Glutamatergic neuron (in vitro differentiated cells): ENCODE data around the gene HYDIN. TPM values are rescaled to one million over a fixed set of nuclear protein-coding genes. Genes with fewer than 3 reads are reported as not detected.

Source experiments
- DNase-seq: peaks from one replicate; pipeline ENCODE4 v3.0.0; 2022
- H3K27ac Mint-ChIP-seq: one replicate; pipeline ENCODE4 v1.8.0; 2020; ENCODE audit warnings: mild to moderate bottlenecking, mixed read lengths, inconsistent platforms; ENCODE audit not compliant: unreplicated experiment
- H3K27me3 Mint-ChIP-seq: one replicate; pipeline ENCODE4 v1.8.0; 2020; ENCODE audit warnings: mild to moderate bottlenecking, moderate library complexity, mixed read lengths, inconsistent platforms; ENCODE audit not compliant: unreplicated experiment
- H3K36me3 Mint-ChIP-seq: one replicate; pipeline ENCODE4 v1.8.0; 2020; ENCODE audit warnings: mild to moderate bottlenecking, mixed read lengths, inconsistent platforms; ENCODE audit not compliant: unreplicated experiment
- H3K4me1 Mint-ChIP-seq: one replicate; pipeline ENCODE4 v1.8.0; 2020; ENCODE audit warnings: mild to moderate bottlenecking, low read depth, mixed read lengths, inconsistent platforms; ENCODE audit not compliant: unreplicated experiment
- H3K4me3 Mint-ChIP-seq: one replicate; pipeline ENCODE4 v1.8.0; 2020; ENCODE audit warnings: mild to moderate bottlenecking, mixed read lengths, inconsistent platforms; ENCODE audit not compliant: unreplicated experiment
- H3K9me3 Mint-ChIP-seq: one replicate; pipeline ENCODE4 v1.8.0; 2020; ENCODE audit warnings: mild to moderate bottlenecking, moderate library complexity, mixed read lengths, inconsistent platforms; ENCODE audit not compliant: unreplicated experiment
- CTCF ChIP-seq: fragments of 200-600 bp; sonication (generic); IDR thresholded peaks from one replicate; pipeline ENCODE4 v1.5.0; 2021; ENCODE audit not compliant: partially characterized antibody, unreplicated experiment
- total RNA-seq: library from RNA; stranded (reverse); fragmentation: NEBNext Ultra II Directional; extraction: Animal tissue kit (Norgen Biotek cat#: 25700); gene quantifications from one replicate; pipeline ENCODE4 v1.2.1, GENCODE V29; 2021; ENCODE audit not compliant: unreplicated experiment

HYDIN gene
- total RNA-seq, 1 donor from 2014 or later, result 7.0 TPM

- H3K4me3 Mint-ChIP-seq, result no peak overlapping the region
- no peaks in the 10 kb centered on the region for H3K36me3 Mint-ChIP-seq
- H3K27me3 Mint-ChIP-seq, result peaks cover 6% of the 10 kb centered on the region
- H3K4me1 Mint-ChIP-seq, result peaks cover 3% of the 10 kb centered on the region
- no peak overlapping the region for H3K27ac Mint-ChIP-seq
- no peak for DNase-seq
- H3K9me3 Mint-ChIP-seq, result peaks cover 1% of the 10 kb centered on the region
- TF ChIP-seq CTCF, result no peak
Measured at GRCh38 chr16:70803319-70803718, 427.2 kb downstream of the HYDIN start.

GRCh38 chr16:70801611-70802010, 428.9 kb downstream of the HYDIN start:
- H3K4me3 Mint-ChIP-seq, result peak overlapping the region; percentile 89
- peaks cover 3% of the 10 kb centered on the region for H3K4me1 Mint-ChIP-seq
- no peak for DNase-seq
- H3K9me3 Mint-ChIP-seq, result peaks cover 1% of the 10 kb centered on the region
- no peak overlapping the region for H3K27ac Mint-ChIP-seq
- peaks cover 2% of the 10 kb centered on the region for H3K27me3 Mint-ChIP-seq
- TF ChIP-seq CTCF, result no peak
- no peaks in the 10 kb centered on the region for H3K36me3 Mint-ChIP-seq

DNA sequence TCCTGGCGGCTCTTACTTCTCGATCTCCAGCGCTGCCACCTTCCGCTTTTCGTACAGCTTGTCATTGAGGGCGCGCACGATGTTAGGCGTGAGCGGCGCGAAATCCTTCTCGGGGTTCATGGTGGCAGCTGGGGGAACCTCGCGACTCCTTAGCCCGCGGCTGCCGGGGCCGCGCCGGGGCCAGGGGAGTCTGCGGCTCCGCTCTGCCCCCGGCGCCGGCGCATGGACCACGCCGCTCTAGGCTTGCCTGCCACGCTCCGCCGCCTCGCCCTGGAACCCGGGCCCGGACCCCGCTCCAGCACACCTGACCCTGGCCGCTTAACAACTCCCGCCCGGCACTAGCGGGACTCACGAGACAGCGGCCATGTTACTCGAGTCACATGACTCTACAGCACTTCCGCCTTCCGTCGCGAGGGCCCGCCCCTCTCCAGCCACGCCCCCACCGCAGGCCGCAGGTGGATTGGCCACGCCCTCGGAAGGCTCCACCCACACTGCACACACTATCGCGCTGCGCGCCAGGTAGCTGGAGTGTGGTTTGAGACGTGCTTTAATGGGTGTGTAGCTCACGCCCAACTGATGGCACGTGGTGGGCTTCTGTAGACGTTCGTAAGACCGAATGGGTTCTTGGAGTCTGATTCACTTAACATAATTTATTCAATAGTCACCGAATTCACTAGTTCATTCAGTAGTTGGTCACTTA, 429.6 kb downstream of the HYDIN start, which contains the start of gene VAC14:
TSS of gene VAC14 (minus strand) at position 378 of the 700 bp plus-strand sequence. CDS start at position 120, 258 bp downstream.
- H3K27ac Mint-ChIP-seq, result peak within 1 kb of the TSS; percentile 86
- H3K36me3 Mint-ChIP-seq, result no peaks in the 10 kb centered on the region
- no peak for TF ChIP-seq CTCF
- peaks cover 2% of the 10 kb centered on the region for H3K27me3 Mint-ChIP-seq
- H3K4me3 Mint-ChIP-seq, result peak within 1 kb of the TSS; percentile 94
- peaks cover 1% of the 10 kb centered on the region for H3K9me3 Mint-ChIP-seq
- peaks cover 3% of the 10 kb centered on the region for H3K4me1 Mint-ChIP-seq
- DNase-seq, result peak; percentile 94

DNA sequence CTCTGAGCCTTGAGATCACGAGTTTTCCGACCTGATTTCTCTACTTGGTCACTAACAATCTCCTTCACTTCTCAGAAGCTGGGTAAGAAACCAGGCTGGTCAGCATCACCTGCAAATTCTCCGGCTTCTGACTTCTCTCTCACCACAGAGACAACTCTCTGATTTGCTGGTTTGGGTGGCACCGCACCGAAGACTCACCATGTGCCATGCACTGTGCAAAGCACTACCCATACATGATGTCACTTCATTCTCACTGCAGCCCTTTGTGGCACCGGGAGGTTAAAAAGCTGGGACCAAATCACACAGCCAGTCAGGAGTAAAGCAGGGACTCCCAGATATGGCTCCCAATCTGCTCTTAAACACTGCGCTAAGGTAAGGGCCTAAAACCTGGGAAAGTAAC, 430.2 kb downstream of the HYDIN start:
- H3K27me3 Mint-ChIP-seq, result peaks cover 2% of the 10 kb centered on the region
- peaks cover 3% of the 10 kb centered on the region for H3K4me1 Mint-ChIP-seq

More for the DNA sequence above, 430.2 kb downstream of the HYDIN start:
- Mint-ChIP-seq H3K27ac (peak overlapping the region; percentile 86), H3K36me3 (no peaks in the 10 kb centered on the region), H3K9me3 (peaks cover 1% of the 10 kb centered on the region), H3K4me3 (peak overlapping the region; percentile 94)
- DNase-seq, result no peak
- no peak for TF ChIP-seq CTCF
